Measurements from ENCODE around the gene NDC1.
"Not testable (repeated sequence)": the region's sequence is repeated elsewhere in the genome, so short reads cannot be mapped to it uniquely, and the experiment has no call there.

Gene NDC1

GRCh38 chr1:53821380-53821779 is 16.7 kb downstream of the NDC1 start:
- DNase-seq = no peak

- DNase-seq = no peak
Observed at GRCh38 chr1:53819387-53819786, 18.7 kb downstream of the NDC1 start.

GRCh38 chr1:53816584-53816983 is 21.5 kb downstream of the NDC1 start:
- DNase-seq = not testable (repeated sequence)

- not testable (repeated sequence) for DNase-seq
Observed at GRCh38 chr1:53815484-53815883, 22.6 kb downstream of the NDC1 start.

- DNase-seq = no peak
Observed at GRCh38 chr1:53811414-53811851, 26.7 kb downstream of the NDC1 start.

- DNase-seq = no peak
Observed at GRCh38 chr1:53810497-53810896, 27.6 kb downstream of the NDC1 start.

- DNase-seq = no peak
Observed at GRCh38 chr1:53810007-53810406, 28.1 kb downstream of the NDC1 start.

- no peak for DNase-seq
Observed at GRCh38 chr1:53807916-53808315, 30.2 kb downstream of the NDC1 start.

GRCh38 chr1:53804791-53805505 is 33.1 kb downstream of the NDC1 start:
- no peak for DNase-seq

GRCh38 chr1:53804181-53804580 is 33.9 kb downstream of the NDC1 start:
- DNase-seq = no peak

- DNase-seq = no peak
Observed at GRCh38 chr1:53800621-53801020, 37.5 kb downstream of the NDC1 start.

- DNase-seq = no peak
Observed at GRCh38 chr1:53799141-53799540, 39.0 kb downstream of the NDC1 start.

GRCh38 chr1:53792806-53793205 is 45.3 kb downstream of the NDC1 start:
- DNase-seq = no peak

- no peak for DNase-seq
Observed at GRCh38 chr1:53787655-53788054, 50.4 kb downstream of the NDC1 start.

GRCh38 chr1:53783056-53783455 is 55.0 kb downstream of the NDC1 start:
- DNase-seq = no peak

GRCh38 chr1:53781654-53782053 is 56.4 kb downstream of the NDC1 start:
- no peak for DNase-seq

GRCh38 chr1:53777272-53777671 is 60.8 kb downstream of the NDC1 start:
- no peak for DNase-seq

- no peak for DNase-seq
Observed at GRCh38 chr1:53771648-53772047, 66.4 kb downstream of the NDC1 start.

GRCh38 chr1:53769780-53770179 is 68.3 kb downstream of the NDC1 start:
- no peak for DNase-seq

- DNase-seq = no peak
Observed at GRCh38 chr1:53769184-53769583, 68.9 kb downstream of the NDC1 start.

GRCh38 chr1:53766831-53767405 is 71.2 kb downstream of the NDC1 start:
- no peak for DNase-seq

- DNase-seq = no peak
Observed at GRCh38 chr1:53766194-53766742, 71.8 kb downstream of the NDC1 start.

GRCh38 chr1:53765657-53766056 is 72.4 kb downstream of the NDC1 start:
- DNase-seq = no peak

GRCh38 chr1:53763911-53764310 is 74.2 kb downstream of the NDC1 start:
- no peak for DNase-seq

GRCh38 chr1:53763461-53763860 is 74.6 kb downstream of the NDC1 start:
- DNase-seq = no peak

Measured in right forelimb (tissue), 1 donor.